ENCODE measurements around the gene TMEM170B. TPM values are rescaled to one million over a fixed set of nuclear protein-coding genes. Genes with fewer than 3 reads are reported as not detected.
A peak's percentile ranks its signal among the peaks of the same experiment; 100 is the strongest.

TMEM170B gene
- total and polyA plus RNA-seq, 2 of the 8 experiments (the other 6 are each of a cell fraction or from before 2014, with no cell fraction given): 0.80 to 4.3 TPM

- TF ChIP-seq ATF2 (IDR thresholded peaks at IDR 0.05; ENCODE audit: low read length): peak; percentile 70; the same call in 1 of the 2 replicates
- no peak for TF ChIP-seq JUN (IDR thresholded peaks at IDR 0.05; ENCODE audit: low read depth, low read length)
- TF ChIP-seq RNF2 (IDR thresholded peaks at IDR 0.05; ENCODE audit: borderline replicate concordance, low read depth, low read length, missing control alignments, poor library complexity, severe bottlenecking): no peak
- peak in 1 of 2 experiments; percentile 31; a peak in 3 of 4 replicates for TF ChIP-seq RAD21 (IDR thresholded peaks at IDR 0.05 in 1 of 2, conservative IDR thresholded peaks at IDR 0.05 in 1 of 2; ENCODE audit: low read depth in 2 of 2, low read length in 2 of 2)
- peak in 2 of 3 experiments; percentile 35 to 59; a peak in 2 of 4 replicates for TF ChIP-seq CTCF (IDR thresholded peaks at IDR 0.05; ENCODE audit: control extremely low read depth in 1 of 3, insufficient read depth in 1 of 3, low read depth in 1 of 3, low read length in 3 of 3)
- TF ChIP-seq POU5F1 (IDR thresholded peaks at IDR 0.05; ENCODE audit: low read depth, low read length): no peak
- no peak for TF ChIP-seq MAFK (IDR thresholded peaks at IDR 0.05; ENCODE audit: low read depth, low read length)
- peak; percentile 50; the same call in 1 of the 2 replicates for TF ChIP-seq CREB1 (IDR thresholded peaks at IDR 0.05)
- TF ChIP-seq TBP (IDR thresholded peaks at IDR 0.05; ENCODE audit: low read depth, low read length): no peak
- no peak for TF ChIP-seq RBBP5 (IDR thresholded peaks at IDR 0.05; ENCODE audit: borderline replicate concordance, low read depth, low read length)
Observed at GRCh38 chr6:11595903-11596302, 58.4 kb downstream of the TMEM170B start (continued).
